Endodermal cell (in vitro differentiated cells): ENCODE results near the gene SLK. TPM values are rescaled to one million over a fixed set of nuclear protein-coding genes. Genes with fewer than 3 reads are reported as not detected.

Source experiments
- DNase-seq: peaks from one replicate; pipeline ENCODE4 v3.0.0-alpha.2; 2017
- H3K27ac ChIP-seq: 2 replicates; pipeline ENCODE4 v1.5.1; 2013; ENCODE audit warnings: mild to moderate bottlenecking, low read depth, low read length, moderate library complexity
- H3K27me3 ChIP-seq: 2 replicates; pipeline ENCODE4 v1.6.1; 2013; ENCODE audit warnings: mild to moderate bottlenecking, low read length, moderate library complexity; ENCODE audit not compliant: insufficient read depth, control insufficient read depth, poor library complexity, severe bottlenecking
- H3K36me3 ChIP-seq: 2 replicates; pipeline ENCODE4 v1.7.0; 2013; ENCODE audit warnings: mild to moderate bottlenecking, low read length, moderate library complexity; ENCODE audit not compliant: control insufficient read depth, insufficient read depth
- H3K4me1 ChIP-seq: one replicate; pipeline ENCODE4 v1.7.0; 2013; ENCODE audit warnings: low read length; ENCODE audit not compliant: control insufficient read depth, insufficient read depth
- H3K4me3 ChIP-seq: 2 replicates; pipeline ENCODE4 v1.5.1; 2013; ENCODE audit warnings: mild to moderate bottlenecking, low read length, moderate library complexity
- H3K9ac ChIP-seq: 2 replicates; pipeline ENCODE4 v1.6.1; 2013; ENCODE audit warnings: mild to moderate bottlenecking, low read length, moderate library complexity; ENCODE audit not compliant: poor library complexity, severe bottlenecking; ENCODE audit errors: extremely low read depth
- H3K9me3 ChIP-seq: 2 replicates; pipeline ENCODE4 v1.6.1; 2013; ENCODE audit warnings: mild to moderate bottlenecking, low read length, moderate library complexity; ENCODE audit not compliant: control insufficient read depth
- H3K27ac Mint-ChIP-seq: 2 replicates; pipeline ENCODE4 v1.8.0; 2020; ENCODE audit warnings: mixed read lengths
- H3K27me3 Mint-ChIP-seq: 2 replicates; pipeline ENCODE4 v1.8.0; 2021; ENCODE audit warnings: mild to moderate bottlenecking, mixed read lengths; ENCODE audit not compliant: insufficient read depth
- H3K36me3 Mint-ChIP-seq: 2 replicates; pipeline ENCODE4 v1.8.0; 2020; ENCODE audit warnings: low read depth, mixed read lengths
- H3K4me1 Mint-ChIP-seq: 2 replicates; pipeline ENCODE4 v1.8.0; 2020; ENCODE audit warnings: mixed read lengths
- H3K4me3 Mint-ChIP-seq: 2 replicates; pipeline ENCODE4 v1.8.0; 2020; ENCODE audit warnings: mild to moderate bottlenecking, moderate library complexity, mixed read lengths
- H3K9me3 Mint-ChIP-seq: 2 replicates; pipeline ENCODE4 v1.8.0; 2020; ENCODE audit warnings: mild to moderate bottlenecking, mixed read lengths
- WGBS, 2 experiments: methylation state at CpG; one replicate each; pipeline versions ENCODE4 v1.1.5 to v1.1.7; 2013; ENCODE audit warnings: missing lambda C conversion rate in 2 of 2, mixed read lengths in 1 of 2; ENCODE audit not compliant: insufficient coverage in 1 of 2, insufficient read length in 1 of 2; 5-methylcytosine and 5-hydroxymethylcytosine counted together
- total RNA-seq, 2 donors: library from RNA; stranded (reverse); fragmentation: NEBNext Ultra II Directional in 1 of 2; extraction: Animal tissue kit (Norgen Biotek cat#: 25700) in 1 of 2; gene quantifications; 2 replicates in 1 of 2; 3 replicates in 1 of 2; pipeline ENCODE4 v1.2.1, GENCODE V29; 2021
- TF ChIP-seq, protein P1 (sequence below): fragments of 200-600 bp; sonication (generic); conservative IDR thresholded peaks from 2 replicates; pipeline ENCODE4 v1.5.0; 2021; ENCODE audit warnings: antibody characterized with exemption, mild to moderate bottlenecking

The SLK gene
- total RNA-seq, 2 donors from 2014 or later = 23.4 to 32.9 TPM

- H3K4me3 Mint-ChIP-seq = no peak overlapping the region
- Histone ChIP-seq H3K27ac (no peak overlapping the region), H3K4me1 (no peaks in the 10 kb centered on the region), H3K9me3 (no peaks in the 10 kb centered on the region), H3K9ac (no peak overlapping the region), H3K27me3 (no peaks in the 10 kb centered on the region), H3K4me3 (no peak overlapping the region), H3K36me3 (no peaks in the 10 kb centered on the region)
- H3K27ac Mint-ChIP-seq = no peak overlapping the region
- H3K36me3 Mint-ChIP-seq = no peaks in the 10 kb centered on the region
- H3K4me1 Mint-ChIP-seq = peaks cover 5% of the 10 kb centered on the region
- TF ChIP-seq, protein P1, sequence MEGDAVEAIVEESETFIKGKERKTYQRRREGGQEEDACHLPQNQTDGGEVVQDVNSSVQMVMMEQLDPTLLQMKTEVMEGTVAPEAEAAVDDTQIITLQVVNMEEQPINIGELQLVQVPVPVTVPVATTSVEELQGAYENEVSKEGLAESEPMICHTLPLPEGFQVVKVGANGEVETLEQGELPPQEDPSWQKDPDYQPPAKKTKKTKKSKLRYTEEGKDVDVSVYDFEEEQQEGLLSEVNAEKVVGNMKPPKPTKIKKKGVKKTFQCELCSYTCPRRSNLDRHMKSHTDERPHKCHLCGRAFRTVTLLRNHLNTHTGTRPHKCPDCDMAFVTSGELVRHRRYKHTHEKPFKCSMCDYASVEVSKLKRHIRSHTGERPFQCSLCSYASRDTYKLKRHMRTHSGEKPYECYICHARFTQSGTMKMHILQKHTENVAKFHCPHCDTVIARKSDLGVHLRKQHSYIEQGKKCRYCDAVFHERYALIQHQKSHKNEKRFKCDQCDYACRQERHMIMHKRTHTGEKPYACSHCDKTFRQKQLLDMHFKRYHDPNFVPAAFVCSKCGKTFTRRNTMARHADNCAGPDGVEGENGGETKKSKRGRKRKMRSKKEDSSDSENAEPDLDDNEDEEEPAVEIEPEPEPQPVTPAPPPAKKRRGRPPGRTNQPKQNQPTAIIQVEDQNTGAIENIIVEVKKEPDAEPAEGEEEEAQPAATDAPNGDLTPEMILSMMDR = peak; percentile 72
- 77 to 80% methylated on average over 1 to 3 of the region's 4 CpGs for WGBS, 2 experiments
- H3K9me3 Mint-ChIP-seq = no peaks in the 10 kb centered on the region
- DNase-seq = peak; percentile 86
- no peaks in the 10 kb centered on the region for H3K27me3 Mint-ChIP-seq
These were observed 15.7 kb downstream of the SLK start for GRCh38 chr10:103982639-103983038.

DNA sequence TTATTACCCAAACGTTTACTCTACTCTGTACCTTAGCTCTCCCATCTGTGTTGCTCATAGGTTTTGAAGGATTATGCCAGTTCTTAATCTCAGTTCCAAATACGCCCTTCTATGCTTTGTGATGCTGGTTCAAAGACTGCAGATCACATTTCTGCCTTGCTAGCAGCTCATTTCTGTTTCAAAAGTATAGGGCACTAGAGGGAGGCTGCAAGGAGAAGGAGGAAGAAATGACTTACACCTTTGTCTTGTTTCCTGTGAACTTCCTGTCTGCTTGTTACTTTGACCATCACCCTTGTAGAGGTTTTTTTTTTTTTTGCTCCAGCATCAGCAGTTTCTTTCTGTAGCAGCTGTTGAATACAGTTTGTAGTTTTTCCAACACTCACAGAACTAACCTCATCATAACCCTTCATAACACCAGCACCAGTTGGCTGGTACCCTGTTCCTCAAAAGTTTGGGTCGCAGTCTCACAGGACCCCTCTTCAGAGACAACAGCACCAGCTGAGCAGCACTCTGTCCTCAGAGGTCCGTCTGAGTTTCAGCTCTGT is 16.5 kb downstream of the SLK start:
- no peaks in the 10 kb centered on the region for H3K36me3 Mint-ChIP-seq
- no peaks in the 10 kb centered on the region for H3K36me3 ChIP-seq
- WGBS, 2 experiments = 85 to 96% methylated on average over 3 to 4 of the region's 4 CpGs
- no peaks in the 10 kb centered on the region for H3K27me3 ChIP-seq
- H3K9ac ChIP-seq = no peak overlapping the region
- H3K4me3 ChIP-seq = no peak overlapping the region
- no peaks in the 10 kb centered on the region for H3K27me3 Mint-ChIP-seq
- H3K4me1 ChIP-seq = no peaks in the 10 kb centered on the region
- no peaks in the 10 kb centered on the region for H3K9me3 ChIP-seq
- peaks cover 5% of the 10 kb centered on the region for H3K4me1 Mint-ChIP-seq
- H3K4me3 Mint-ChIP-seq = no peak overlapping the region
- no peak overlapping the region for H3K27ac Mint-ChIP-seq
- H3K9me3 Mint-ChIP-seq = no peaks in the 10 kb centered on the region
- no peak for DNase-seq
- H3K27ac ChIP-seq = no peak overlapping the region
- TF ChIP-seq, protein P1 = no peak

DNA sequence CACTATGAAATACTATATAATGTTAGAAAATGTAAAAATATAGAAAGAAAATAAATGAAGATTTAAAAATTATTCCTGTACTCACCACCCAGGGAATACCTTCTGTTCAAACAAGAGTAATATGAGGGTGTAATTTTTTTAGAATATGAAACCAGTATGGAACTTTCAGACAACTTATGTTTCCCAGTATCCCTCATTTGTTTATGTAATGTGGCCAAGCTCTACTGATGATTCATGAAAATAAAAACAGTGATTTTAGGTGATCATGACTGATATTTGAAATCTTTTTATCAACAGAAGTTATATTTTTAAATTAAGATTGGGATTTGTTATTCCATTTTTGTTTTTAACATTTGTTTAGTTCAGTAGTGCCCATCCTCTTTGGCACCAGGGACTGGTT is 18.8 kb downstream of the SLK start:
- no peak overlapping the region for H3K27ac Mint-ChIP-seq
- H3K9ac ChIP-seq = no peak overlapping the region
- H3K4me3 ChIP-seq = no peak overlapping the region
- no peak overlapping the region for H3K27ac ChIP-seq
- TF ChIP-seq, protein P1 = no peak
- no peaks in the 10 kb centered on the region for H3K27me3 Mint-ChIP-seq
- H3K4me1 ChIP-seq = no peaks in the 10 kb centered on the region
- no peak for DNase-seq
- no peaks in the 10 kb centered on the region for H3K36me3 ChIP-seq
- no peaks in the 10 kb centered on the region for H3K9me3 Mint-ChIP-seq
- no peaks in the 10 kb centered on the region for H3K27me3 ChIP-seq
- H3K4me1 Mint-ChIP-seq = peaks cover 8% of the 10 kb centered on the region
- H3K4me3 Mint-ChIP-seq = no peak overlapping the region
- H3K36me3 Mint-ChIP-seq = no peaks in the 10 kb centered on the region
- H3K9me3 ChIP-seq = no peaks in the 10 kb centered on the region
